Activated CD4-positive, alpha-beta T cell treated with anti-CD3 and anti-CD28 coated beads, Interleukin-2, amount 50 U/mL, for 1 hour (primary cell): Measurements from ENCODE around the gene PPP1R37.
"Not testable (repeated sequence)": the region's sequence is repeated elsewhere in the genome, so short reads cannot be mapped to it uniquely, and the experiment has no call there.

Source experiments
- DNase-seq: peaks from one replicate; pipeline ENCODE4 v3.0.0-alpha.2; 2020

The PPP1R37 gene

GRCh38 chr19:45118106-45118505, 25.1 kb downstream of the PPP1R37 start:
- no peak for DNase-seq

DNA sequence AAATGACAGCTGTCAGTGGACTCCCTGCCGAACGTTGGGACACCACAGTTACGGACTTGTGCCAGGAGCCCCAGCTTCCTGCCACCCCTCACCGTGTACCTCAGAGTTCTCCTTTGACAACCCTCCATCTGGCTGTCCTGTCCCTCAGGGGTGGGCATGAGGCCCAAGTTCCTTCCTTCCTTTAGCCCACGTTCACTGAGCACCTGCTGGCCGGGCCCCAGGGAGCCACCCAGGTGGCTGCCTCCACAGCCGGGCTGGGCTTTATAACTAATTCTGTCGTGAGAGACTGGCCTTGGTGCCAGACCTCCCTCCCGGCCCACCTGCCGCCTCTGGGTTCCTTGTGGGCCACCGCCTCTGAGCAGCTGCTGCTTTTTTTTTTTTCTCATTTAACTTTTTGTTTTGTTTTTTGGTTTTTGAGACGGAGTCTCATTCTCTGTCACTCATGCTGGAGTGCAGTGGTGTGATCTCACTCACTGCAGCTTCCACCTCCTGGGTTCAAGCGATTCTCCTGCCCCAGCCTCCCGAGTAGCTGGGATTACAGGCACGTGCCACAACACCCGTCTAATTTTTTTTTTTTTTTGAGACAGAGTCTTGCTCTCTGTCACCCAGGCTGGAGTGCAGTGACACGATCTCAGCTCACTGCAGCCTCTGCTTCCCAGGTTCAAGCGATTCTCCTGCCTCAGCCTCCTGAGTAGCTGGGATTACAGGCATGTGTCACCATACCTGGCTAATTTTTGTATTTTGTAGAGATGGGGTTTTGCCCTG, 25.8 kb downstream of the PPP1R37 start:
- DNase-seq, result not testable (repeated sequence)

DNA sequence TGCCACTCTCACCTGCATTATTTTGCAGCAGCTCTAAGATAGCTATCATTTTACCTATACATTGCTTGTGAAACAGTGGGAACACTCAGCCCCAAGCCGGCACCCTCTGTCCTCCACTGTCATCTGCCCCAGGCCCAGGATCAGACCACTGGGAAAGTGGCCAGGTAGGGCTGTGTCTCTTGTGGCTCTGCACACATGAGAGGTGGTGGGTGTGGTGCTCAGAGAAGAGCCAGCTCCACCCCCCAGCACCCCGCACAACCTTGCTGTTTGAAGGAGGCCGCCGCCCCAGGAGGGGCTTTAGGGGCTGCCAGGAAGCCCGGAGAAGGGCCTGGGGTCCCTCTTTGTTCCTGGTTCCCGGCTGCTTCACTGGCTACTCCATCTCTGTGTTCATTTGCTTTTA, 26.6 kb downstream of the PPP1R37 start:
- no peak for DNase-seq

DNA sequence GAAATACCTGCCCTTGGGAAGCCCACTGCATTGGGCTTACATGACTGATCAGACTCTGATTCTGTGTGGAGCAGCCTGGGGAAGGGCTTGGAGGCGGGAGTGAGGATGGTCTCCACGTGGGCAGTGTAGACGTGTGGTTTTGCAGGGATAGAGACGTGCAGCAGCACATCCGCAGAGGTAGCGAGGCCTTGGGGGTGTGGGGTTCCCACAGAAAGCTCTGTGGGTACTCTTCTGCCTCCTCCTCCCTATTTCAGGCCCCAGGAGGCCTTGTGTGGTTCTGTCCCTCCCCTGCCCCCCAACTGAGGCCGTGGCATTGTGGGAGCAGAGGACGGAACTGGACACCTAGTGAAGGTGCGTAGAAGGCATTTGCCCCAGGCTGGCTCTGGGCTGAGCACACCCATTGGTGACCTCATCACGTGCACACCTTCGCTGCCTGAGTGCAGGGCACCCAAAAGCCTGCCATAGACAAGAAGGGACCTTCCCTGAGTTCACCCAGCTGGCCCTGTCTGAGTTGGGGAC, 28.9 kb downstream of the PPP1R37 start:
- DNase-seq, result no peak

GRCh38 chr19:45122832-45123231, 29.9 kb downstream of the PPP1R37 start:
- no peak for DNase-seq

GRCh38 chr19:45123440-45123850, 30.5 kb downstream of the PPP1R37 start:
- no peak for DNase-seq

DNA sequence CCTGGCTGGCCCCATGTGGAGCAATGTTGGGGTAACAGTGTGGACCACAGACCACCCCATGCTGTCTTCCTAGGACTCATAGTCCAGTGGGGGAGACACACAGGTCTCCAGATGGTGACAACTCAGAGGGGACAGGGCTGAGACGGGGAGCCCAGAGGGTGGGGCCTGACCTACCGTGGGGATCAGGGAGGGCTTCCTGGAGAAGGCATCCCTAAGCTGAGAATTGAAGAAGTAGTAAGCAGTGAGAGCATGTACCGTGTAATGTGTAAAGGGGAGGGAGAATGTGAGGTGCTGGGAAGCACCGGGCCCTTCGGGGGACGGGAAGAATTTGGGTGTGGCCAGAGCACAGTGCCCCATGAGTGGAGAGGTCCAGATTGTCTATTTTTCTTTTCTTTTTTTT, 31.0 kb downstream of the PPP1R37 start:
- no peak for DNase-seq

DNA sequence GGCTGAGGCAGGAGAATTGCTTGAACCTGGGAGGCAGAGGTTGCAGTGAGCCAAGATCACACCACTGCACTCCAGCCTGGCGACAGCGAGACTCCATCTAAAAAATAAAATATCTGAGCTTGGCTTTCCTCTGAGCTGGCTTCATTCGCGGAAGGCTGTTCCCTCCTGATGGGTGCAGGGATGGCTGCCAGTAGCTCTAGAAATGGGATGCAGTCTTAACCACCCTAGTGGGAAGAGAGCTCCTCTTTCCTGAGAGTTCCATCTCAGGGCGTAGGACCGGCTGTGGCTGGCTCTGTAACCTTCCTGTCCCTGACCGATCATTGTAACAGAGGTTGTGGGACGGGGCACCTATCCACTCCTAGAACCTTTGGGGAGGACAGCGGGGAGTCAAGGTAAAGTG, 32.4 kb downstream of the PPP1R37 start:
- DNase-seq, result no peak

DNA sequence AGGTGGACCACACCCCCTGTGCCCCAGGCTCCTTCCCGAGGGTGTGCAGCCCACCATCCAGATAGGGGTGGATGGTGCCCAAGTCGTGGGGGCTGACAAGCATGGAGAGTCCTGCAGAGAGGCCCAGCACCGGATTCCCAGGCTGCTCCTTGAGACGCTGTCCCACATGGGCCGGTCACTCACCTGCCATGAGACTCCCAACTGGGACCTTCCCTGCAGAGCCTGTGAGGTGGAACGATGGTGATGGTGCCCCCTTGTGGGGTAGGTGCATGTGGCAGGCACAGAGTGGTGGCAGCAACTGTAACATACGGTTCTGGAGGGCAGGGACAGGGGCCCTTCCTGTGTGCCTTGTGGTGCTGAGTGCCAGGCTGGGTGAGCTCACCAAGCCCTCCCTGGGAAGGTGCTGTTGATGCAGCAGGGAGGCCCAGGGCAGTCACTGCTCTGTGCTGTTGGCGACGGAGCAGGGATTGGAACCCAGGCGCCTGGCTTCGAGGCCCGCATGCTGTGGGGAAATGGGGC, 33.1 kb downstream of the PPP1R37 start:
- DNase-seq, result peak; percentile 67

- no peak for DNase-seq
These were observed 33.7 kb downstream of the PPP1R37 start for GRCh38 chr19:45126654-45127053.

DNA sequence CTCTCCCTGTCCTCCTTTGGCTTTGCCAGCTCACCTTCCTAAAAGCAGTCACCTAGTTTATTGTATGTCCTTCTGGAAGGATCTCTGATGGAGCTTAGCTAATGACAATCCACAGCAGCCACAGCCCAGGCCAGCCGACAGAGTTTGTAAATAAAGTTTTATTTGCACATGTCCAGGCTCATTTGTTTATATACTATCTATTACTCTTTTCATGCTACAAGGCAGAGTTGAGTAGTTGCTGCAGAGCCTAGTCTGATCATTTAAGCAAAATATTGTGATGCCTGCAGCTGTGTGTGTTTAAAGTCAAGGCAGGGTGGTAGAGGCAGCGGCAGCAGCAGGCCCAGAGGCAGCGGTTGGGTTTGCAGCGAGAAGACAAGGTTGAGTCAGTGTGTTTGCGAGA, 35.2 kb downstream of the PPP1R37 start:
- no peak for DNase-seq

- DNase-seq, result no peak
These were observed 35.8 kb downstream of the PPP1R37 start for GRCh38 chr19:45128806-45129205.

- no peak for DNase-seq
These were observed 37.3 kb downstream of the PPP1R37 start for GRCh38 chr19:45130236-45130635.

GRCh38 chr19:45130888-45131615, 38.1 kb downstream of the PPP1R37 start:
- DNase-seq, result no peak

- DNase-seq, result no peak
These were observed 40.7 kb downstream of the PPP1R37 start for GRCh38 chr19:45133661-45134060.

GRCh38 chr19:45135176-45135885, 42.4 kb downstream of the PPP1R37 start:
- no peak for DNase-seq

DNA sequence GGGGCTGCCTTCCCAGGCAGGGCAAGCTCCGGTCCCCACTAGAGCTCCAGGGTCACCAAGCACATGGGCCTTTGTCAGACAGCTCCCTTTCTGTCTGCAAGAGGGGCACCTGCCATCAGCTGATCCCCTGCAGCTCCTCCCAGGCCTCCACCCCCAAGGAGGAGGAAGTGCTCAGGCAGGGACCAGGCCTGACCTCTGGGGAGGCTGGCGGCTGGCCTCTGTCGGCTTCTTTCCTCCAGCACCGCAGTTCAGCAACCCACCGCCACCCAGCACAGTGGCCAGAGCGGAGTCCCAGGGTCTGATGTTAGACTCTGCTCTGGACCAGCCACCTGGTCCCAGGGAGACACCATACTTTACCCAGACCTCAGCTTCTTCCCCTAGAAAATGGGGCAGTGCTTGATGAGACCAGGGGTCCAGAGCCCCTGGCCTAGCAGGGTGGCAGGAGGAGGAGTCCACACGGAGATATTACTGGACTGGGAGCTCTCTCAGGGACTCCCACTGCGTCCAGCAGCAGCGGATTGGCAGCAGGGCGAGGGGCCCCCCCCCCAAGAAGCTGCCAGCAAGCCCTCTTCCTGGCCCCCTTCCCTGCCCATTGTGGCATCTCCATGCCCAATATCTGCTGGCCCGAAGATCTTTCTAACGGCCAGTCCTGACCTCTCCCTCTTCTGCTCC, 43.7 kb downstream of the PPP1R37 start:
- DNase-seq, result no peak

DNA sequence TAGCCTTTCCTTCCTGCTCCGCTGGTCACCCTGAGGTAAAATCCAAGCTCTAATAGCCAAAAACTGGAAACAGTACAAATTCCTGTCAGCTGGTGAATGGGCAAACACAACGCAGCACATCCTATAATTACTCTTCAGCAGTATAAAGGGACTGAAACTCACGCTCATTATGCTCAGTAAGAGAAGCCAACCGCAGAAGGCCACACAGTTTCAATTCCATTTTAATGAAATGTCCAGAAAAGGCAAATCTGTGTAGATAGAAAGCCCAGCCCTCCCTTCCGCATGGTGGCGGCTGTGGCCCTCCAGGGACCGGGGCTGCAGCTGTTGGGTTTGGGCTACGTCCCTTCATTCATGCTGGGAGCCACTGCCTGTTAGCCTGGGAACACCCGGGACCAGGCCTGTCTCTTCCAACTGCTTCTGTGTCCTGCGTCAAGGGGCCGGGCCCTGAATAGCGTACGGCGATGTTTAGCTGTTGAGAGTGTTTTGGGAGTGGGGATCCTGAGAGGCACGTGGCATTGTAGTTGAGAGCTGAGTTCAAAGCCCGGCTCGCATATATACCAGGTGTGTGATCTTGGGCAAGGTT, 44.3 kb downstream of the PPP1R37 start:
- DNase-seq, result no peak

DNA sequence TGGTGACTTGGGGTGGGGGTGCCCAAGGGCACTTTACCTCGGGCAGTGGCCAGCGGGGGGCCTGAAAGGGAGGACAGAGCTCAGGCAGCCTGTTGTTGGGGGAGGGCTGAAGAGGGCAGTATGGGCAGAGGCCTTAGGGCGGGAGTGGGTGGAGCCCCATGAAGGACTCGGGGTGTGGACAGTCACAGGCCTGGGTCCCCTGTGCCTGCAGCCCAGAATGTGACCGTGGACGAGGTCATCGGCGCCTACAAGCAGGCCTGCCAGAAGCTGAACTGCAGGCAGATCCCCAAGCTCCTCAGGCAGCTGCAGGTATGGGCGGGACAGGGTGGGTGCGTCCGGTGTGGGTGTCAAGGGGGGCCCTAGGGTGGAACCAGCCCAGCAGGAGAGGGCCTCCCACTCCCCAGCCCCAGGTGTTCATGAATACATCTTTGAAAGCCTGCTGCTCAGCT, 45.3 kb downstream of the PPP1R37 start:
- DNase-seq, result no peak

GRCh38 chr19:45139286-45140143, 46.5 kb downstream of the PPP1R37 start:
- no peak for DNase-seq

GRCh38 chr19:45140144-45140503, 47.1 kb downstream of the PPP1R37 start:
- DNase-seq, result no peak
